A673 (cell line): ENCODE measurements around the gene GRID1.

Experiments
- EZH2 ChIP-seq: fragments of 200-600 bp; sonication (generic); IDR thresholded peaks from 2 replicates; pipeline ENCODE4 v1.6.1; 2017; ENCODE audit warnings: borderline replicate concordance, low read depth, mild to moderate bottlenecking, mixed read lengths, antibody characterized with exemption, low read length; ENCODE audit not compliant: poor library complexity, severe bottlenecking
- TF ChIP-seq, protein P1 (sequence below): fragments of 300-800, 200-600 bp; sonication (generic); conservative IDR thresholded peaks from 2 replicates; pipeline ENCODE4 v1.5.1; 2017; ENCODE audit warnings: low read depth, mild to moderate bottlenecking, antibody characterized with exemption, low read length, moderate library complexity, mixed read lengths

DNA sequence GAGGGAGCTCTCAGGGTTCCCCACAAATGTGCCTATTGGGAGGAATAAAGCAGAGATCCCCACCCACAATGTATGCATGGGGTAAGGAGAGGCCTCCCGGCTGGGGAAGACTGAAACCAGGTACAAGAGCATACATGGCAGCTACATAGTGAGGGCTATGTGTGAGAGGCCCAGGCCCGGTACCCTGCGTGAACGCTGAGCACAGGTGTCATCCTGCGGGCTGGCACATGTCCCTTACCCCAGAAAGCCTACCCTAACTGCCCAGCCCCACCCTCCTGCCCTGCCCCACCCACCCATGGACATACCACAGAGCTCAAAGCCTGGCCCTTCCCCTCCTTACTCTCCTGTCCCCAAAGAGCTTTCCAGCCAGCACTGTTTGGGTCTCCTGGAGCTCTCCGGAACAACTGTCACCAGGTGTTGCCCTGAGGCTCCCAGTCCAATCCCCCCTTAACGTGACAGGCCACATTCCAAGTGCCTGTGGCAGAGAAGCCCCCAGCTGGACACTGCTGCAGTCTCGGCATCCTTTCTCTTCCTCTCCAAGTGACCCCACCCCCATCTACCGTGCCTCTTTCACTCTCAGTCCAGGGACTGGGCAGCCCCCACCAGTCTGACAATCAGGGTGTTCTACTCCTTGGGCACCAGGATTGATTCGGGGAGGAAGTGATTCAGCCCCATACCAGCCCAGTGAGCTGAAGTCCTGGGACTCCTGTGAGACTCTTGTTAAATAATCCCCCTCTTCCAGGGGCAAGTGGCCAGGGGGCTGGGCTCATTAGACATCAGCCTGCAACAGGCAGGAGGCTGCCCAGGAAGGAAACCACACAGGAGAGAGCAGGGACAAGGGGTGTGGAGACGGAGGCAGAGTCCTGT is 19.6 kb downstream of the GRID1 start:
- TF ChIP-seq, protein P1, sequence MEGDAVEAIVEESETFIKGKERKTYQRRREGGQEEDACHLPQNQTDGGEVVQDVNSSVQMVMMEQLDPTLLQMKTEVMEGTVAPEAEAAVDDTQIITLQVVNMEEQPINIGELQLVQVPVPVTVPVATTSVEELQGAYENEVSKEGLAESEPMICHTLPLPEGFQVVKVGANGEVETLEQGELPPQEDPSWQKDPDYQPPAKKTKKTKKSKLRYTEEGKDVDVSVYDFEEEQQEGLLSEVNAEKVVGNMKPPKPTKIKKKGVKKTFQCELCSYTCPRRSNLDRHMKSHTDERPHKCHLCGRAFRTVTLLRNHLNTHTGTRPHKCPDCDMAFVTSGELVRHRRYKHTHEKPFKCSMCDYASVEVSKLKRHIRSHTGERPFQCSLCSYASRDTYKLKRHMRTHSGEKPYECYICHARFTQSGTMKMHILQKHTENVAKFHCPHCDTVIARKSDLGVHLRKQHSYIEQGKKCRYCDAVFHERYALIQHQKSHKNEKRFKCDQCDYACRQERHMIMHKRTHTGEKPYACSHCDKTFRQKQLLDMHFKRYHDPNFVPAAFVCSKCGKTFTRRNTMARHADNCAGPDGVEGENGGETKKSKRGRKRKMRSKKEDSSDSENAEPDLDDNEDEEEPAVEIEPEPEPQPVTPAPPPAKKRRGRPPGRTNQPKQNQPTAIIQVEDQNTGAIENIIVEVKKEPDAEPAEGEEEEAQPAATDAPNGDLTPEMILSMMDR: no peak
- TF ChIP-seq EZH2: no peak
